ENCODE data around the gene L2HGDH.
A peak's percentile ranks its signal among the peaks of the same experiment; 100 is the strongest.

Gene L2HGDH

GRCh38 chr14:50229681-50230080 is 82.3 kb downstream of the L2HGDH start:
- Histone ChIP-seq H3K4me3 (ENCODE audit: low read depth in 1 of 2, low read length in 2 of 2) (peak overlapping the region; percentile 29 to 75; a peak in 3 of 4 replicates), H4K20me1 (ENCODE audit: insufficient read depth, low read length) (peaks cover 3% of the 10 kb centered on the region; the same call in 1 of the 2 replicates), H3K4me1 (ENCODE audit: insufficient read depth, low read length) (peaks cover 30% of the 10 kb centered on the region), H3K9ac (ENCODE audit: low read depth, low read length) (peak overlapping the region; percentile 69), H3K9me3 (ENCODE audit: insufficient read depth, low read length, severe bottlenecking) (no peaks in the 10 kb centered on the region), H3K36me3 (ENCODE audit: insufficient read depth, low read length) (peaks cover 6% of the 10 kb centered on the region; the same call in 1 of the 2 replicates), H3K4me2 (ENCODE audit: insufficient read depth, low read length) (peak overlapping the region; percentile 69), H3K27ac (ENCODE audit: low read length) (no peak overlapping the region; the same call in 1 of the 2 replicates), H3K79me2 (ENCODE audit: insufficient read depth, low read length) (peaks cover 64% of the 10 kb centered on the region), H3K27me3 (ENCODE audit: insufficient read depth, low read length, poor library complexity) (no peaks in the 10 kb centered on the region), H2AFZ (ENCODE audit: low read depth, low read length) (no peak overlapping the region)
- DNase-seq (no peak), ATAC-seq (ENCODE audit: insufficient read depth, low read depth) (no peak)
- TF ChIP-seq CTCF (IDR thresholded peaks at IDR 0.05; ENCODE audit: borderline replicate concordance, extremely low read depth, low read length, poor library complexity, severe bottlenecking) (no peak), EZH2 (IDR thresholded peaks at IDR 0.05; ENCODE audit: borderline replicate concordance, low read depth, low read length, severe bottlenecking) (no peak)

DNA sequence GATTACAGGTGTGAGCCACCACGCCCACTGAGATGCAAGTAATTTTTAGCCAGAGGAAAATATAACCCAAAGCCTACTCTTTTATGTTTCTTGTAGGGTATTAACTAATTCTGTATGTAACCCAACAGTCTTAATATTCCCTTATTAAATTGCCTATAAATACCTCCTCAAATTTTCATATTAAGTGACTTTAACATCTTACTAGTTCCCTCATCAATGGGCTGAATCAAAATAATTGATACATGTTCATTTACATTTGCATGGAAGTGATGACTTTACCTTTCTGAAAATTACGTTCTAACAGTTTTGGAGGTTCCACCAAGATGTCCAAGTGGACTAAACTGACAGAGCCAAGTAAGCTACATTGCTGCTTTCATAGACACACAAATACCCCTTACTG is 83.7 kb downstream of the L2HGDH start:
- H4K20me1 ChIP-seq (ENCODE audit: insufficient read depth, low read length), result peaks cover 3% of the 10 kb centered on the region; the same call in 1 of the 2 replicates
- TF ChIP-seq EZH2 (IDR thresholded peaks at IDR 0.05; ENCODE audit: borderline replicate concordance, low read depth, low read length, severe bottlenecking), result no peak
- no peak for TF ChIP-seq CTCF (IDR thresholded peaks at IDR 0.05; ENCODE audit: borderline replicate concordance, extremely low read depth, low read length, poor library complexity, severe bottlenecking)
- H3K27ac ChIP-seq (ENCODE audit: low read length), result no peak overlapping the region
- no peak overlapping the region for H2AFZ ChIP-seq (ENCODE audit: low read depth, low read length)
- no peak overlapping the region for H3K9ac ChIP-seq (ENCODE audit: low read depth, low read length)
- peaks cover 30% of the 10 kb centered on the region for H3K4me1 ChIP-seq (ENCODE audit: insufficient read depth, low read length)
- no peak for ATAC-seq (ENCODE audit: insufficient read depth, low read depth)
- no peaks in the 10 kb centered on the region for H3K9me3 ChIP-seq (ENCODE audit: insufficient read depth, low read length, severe bottlenecking)
- no peak overlapping the region for H3K4me3 ChIP-seq (ENCODE audit: low read depth in 1 of 2, low read length in 2 of 2)
- no peaks in the 10 kb centered on the region for H3K27me3 ChIP-seq (ENCODE audit: insufficient read depth, low read length, poor library complexity)
- H3K79me2 ChIP-seq (ENCODE audit: insufficient read depth, low read length), result peaks cover 75% of the 10 kb centered on the region
- H3K36me3 ChIP-seq (ENCODE audit: insufficient read depth, low read length), result peaks cover 6% of the 10 kb centered on the region; the same call in 1 of the 2 replicates
- H3K4me2 ChIP-seq (ENCODE audit: insufficient read depth, low read length), result peak overlapping the region; percentile 69; the same call in 1 of the 2 replicates
- DNase-seq, result no peak

GRCh38 chr14:50225974-50226297 is 86.1 kb downstream of the L2HGDH start:
- no peak overlapping the region for H3K4me2 ChIP-seq (ENCODE audit: insufficient read depth, low read length)
- no peak overlapping the region for H3K4me3 ChIP-seq (ENCODE audit: low read depth in 1 of 2, low read length in 2 of 2)
- H3K36me3 ChIP-seq (ENCODE audit: insufficient read depth, low read length), result peaks cover 6% of the 10 kb centered on the region; the same call in 1 of the 2 replicates
- no peak overlapping the region for H3K9ac ChIP-seq (ENCODE audit: low read depth, low read length)
- DNase-seq (no peak), ATAC-seq (ENCODE audit: insufficient read depth, low read depth) (no peak)
- no peak for TF ChIP-seq EZH2 (IDR thresholded peaks at IDR 0.05; ENCODE audit: borderline replicate concordance, low read depth, low read length, severe bottlenecking)
- TF ChIP-seq CTCF (IDR thresholded peaks at IDR 0.05; ENCODE audit: borderline replicate concordance, extremely low read depth, low read length, poor library complexity, severe bottlenecking), result no peak
- peaks cover 21% of the 10 kb centered on the region for H3K4me1 ChIP-seq (ENCODE audit: insufficient read depth, low read length)
- H3K79me2 ChIP-seq (ENCODE audit: insufficient read depth, low read length), result peaks cover 94% of the 10 kb centered on the region
- peaks cover 7% of the 10 kb centered on the region; the same call in 1 of the 2 replicates for H4K20me1 ChIP-seq (ENCODE audit: insufficient read depth, low read length)
- no peaks in the 10 kb centered on the region for H3K27me3 ChIP-seq (ENCODE audit: insufficient read depth, low read length, poor library complexity)
- no peak overlapping the region for H3K27ac ChIP-seq (ENCODE audit: low read length)
- H3K9me3 ChIP-seq (ENCODE audit: insufficient read depth, low read length, severe bottlenecking), result no peaks in the 10 kb centered on the region
- H2AFZ ChIP-seq (ENCODE audit: low read depth, low read length), result no peak overlapping the region

Measured in DND-41 (cell line).